HEK293 (cell line): ENCODE measurements around the gene CFAP45.

Experiments
- ELK4 ChIP-seq: IDR thresholded peaks from 2 replicates; pipeline ENCODE4 v1.6.1; 2011; ENCODE audit warnings: mild to moderate bottlenecking, low read depth, low read length, borderline replicate concordance
- GLI2 ChIP-seq: fragments of 450-650 bp; formaldehyde crosslinking; IDR thresholded peaks from 2 replicates; pipeline ENCODE4; 2017; ENCODE audit warnings: missing biosample characterization, missing genetic modification characterization, low read depth, borderline replicate concordance
- HOXD13 ChIP-seq: sonication (generic); formaldehyde crosslinking; IDR thresholded peaks from 2 replicates; pipeline ENCODE4 v1.8.0; 2022; ENCODE audit warnings: missing genetic modification reagents, borderline replicate concordance
- KLF16 ChIP-seq: fragments of 450-650 bp; formaldehyde crosslinking; IDR thresholded peaks from 2 replicates; pipeline ENCODE4 v1.5.1; 2017; ENCODE audit warnings: missing biosample characterization, missing genetic modification characterization
- MYNN ChIP-seq: fragments of 450-650 bp; formaldehyde crosslinking; IDR thresholded peaks from 2 replicates; pipeline ENCODE4 v1.5.1; 2016; ENCODE audit warnings: missing biosample characterization, missing genetic modification characterization, borderline replicate concordance
- REPIN1 ChIP-seq: fragments of 450-650 bp; formaldehyde crosslinking; IDR thresholded peaks from 2 replicates; pipeline ENCODE4 v1.5.1; 2017; ENCODE audit warnings: missing biosample characterization, missing genetic modification characterization, low read depth
- REST ChIP-seq: fragments of 450-650 bp; formaldehyde crosslinking; IDR thresholded peaks from 2 replicates; pipeline ENCODE4 v1.5.1; 2016; ENCODE audit warnings: missing biosample characterization, missing genetic modification characterization
- SP3 ChIP-seq: fragments of 450-650 bp; formaldehyde crosslinking; IDR thresholded peaks from 2 replicates; pipeline ENCODE4 v1.5.1; 2016; ENCODE audit warnings: missing biosample characterization, missing genetic modification characterization
- TCF7L2 ChIP-seq: IDR thresholded peaks from 2 replicates; pipeline ENCODE4 v1.6.1; 2011; ENCODE audit warnings: low read depth, mild to moderate bottlenecking, inconsistent platforms, low read length, moderate library complexity, borderline replicate concordance
- TRIM28 ChIP-seq: IDR thresholded peaks from 2 replicates; pipeline ENCODE4 v1.6.1; 2011; ENCODE audit warnings: low read length, control low read depth, borderline replicate concordance
- WT1 ChIP-seq: fragments of 450-650 bp; formaldehyde crosslinking; IDR thresholded peaks from 2 replicates; pipeline ENCODE4 v1.5.1; 2016; ENCODE audit warnings: missing biosample characterization, missing genetic modification characterization
- ZBTB44 ChIP-seq: fragments of 450-650 bp; IDR thresholded peaks from 2 replicates; pipeline ENCODE4 v1.5.1; 2018; ENCODE audit warnings: missing biosample characterization, mild to moderate bottlenecking, missing genetic modification characterization
- ZBTB48 ChIP-seq: fragments of 450-650 bp; formaldehyde crosslinking; IDR thresholded peaks from 2 replicates; pipeline ENCODE4 v1.5.1; 2016; ENCODE audit warnings: missing biosample characterization, missing genetic modification characterization
- ZEB2 ChIP-seq: fragments of 450-650 bp; formaldehyde crosslinking; IDR thresholded peaks from 2 replicates; pipeline ENCODE4 v1.5.1; 2016; ENCODE audit warnings: missing biosample characterization, missing genetic modification characterization
- ZNF157 ChIP-seq: fragments of 450-650 bp; formaldehyde crosslinking; IDR thresholded peaks from 2 replicates; pipeline ENCODE4 v1.5.1; 2016; ENCODE audit warnings: missing biosample characterization, missing genetic modification characterization
- ZNF23 ChIP-seq: fragments of 450-650 bp; formaldehyde crosslinking; IDR thresholded peaks from 2 replicates; pipeline ENCODE4 v1.5.1; 2016; ENCODE audit warnings: missing biosample characterization, missing genetic modification characterization, borderline replicate concordance
- ZNF324 ChIP-seq: fragments of 450-650 bp; formaldehyde crosslinking; IDR thresholded peaks from 2 replicates; pipeline ENCODE4 v1.5.1; 2016; ENCODE audit warnings: missing biosample characterization, missing genetic modification characterization
- ZNF362 ChIP-seq: fragments of 450-650 bp; formaldehyde crosslinking; IDR thresholded peaks from 2 replicates; pipeline ENCODE4 v1.5.1; 2016; ENCODE audit warnings: missing biosample characterization, missing genetic modification characterization
- ZNF394 ChIP-seq: fragments of 450-650 bp; formaldehyde crosslinking; IDR thresholded peaks from 2 replicates; pipeline ENCODE4 v1.5.1; 2016; ENCODE audit warnings: missing biosample characterization, missing genetic modification characterization, mild to moderate bottlenecking, moderate library complexity, borderline replicate concordance
- ZNF398 ChIP-seq: fragments of 450-650 bp; formaldehyde crosslinking; IDR thresholded peaks from 2 replicates; pipeline ENCODE4 v1.5.1; 2017; ENCODE audit warnings: missing biosample characterization, missing genetic modification characterization
- ZNF426 ChIP-seq: fragments of 450-650 bp; formaldehyde crosslinking; IDR thresholded peaks from 2 replicates; pipeline ENCODE4 v1.5.1; 2017; ENCODE audit warnings: missing biosample characterization, missing genetic modification characterization, mild to moderate bottlenecking, inconsistent platforms, moderate library complexity
- ZNF555 ChIP-seq: fragments of 450-650 bp; formaldehyde crosslinking; conservative IDR thresholded peaks from 2 replicates; pipeline ENCODE4 v1.5.1; 2017; ENCODE audit warnings: missing biosample characterization, mild to moderate bottlenecking, missing genetic modification characterization, inconsistent platforms
- ZNF654 ChIP-seq: fragments of 450-650 bp; formaldehyde crosslinking; IDR thresholded peaks from 2 replicates; pipeline ENCODE4 v1.5.1; 2016; ENCODE audit warnings: low read depth, missing biosample characterization, missing genetic modification characterization
- ZNF792 ChIP-seq: fragments of 450-650 bp; formaldehyde crosslinking; IDR thresholded peaks from 2 replicates; pipeline ENCODE4 v1.5.1; 2016; ENCODE audit warnings: missing biosample characterization, missing genetic modification characterization
- ZSCAN16 ChIP-seq: fragments of 450-650 bp; formaldehyde crosslinking; IDR thresholded peaks from 2 replicates; pipeline ENCODE4 v1.5.1; 2016; ENCODE audit warnings: missing biosample characterization, missing genetic modification characterization

The CFAP45 gene

GRCh38 chr1:159924791-159925718, 25.1 kb upstream of the CFAP45 start, which contains the start of gene TAGLN2 (continued):
- peak; percentile 54 for TF ChIP-seq ZBTB44 (tag by site-specific recombination)
- no peak for TF ChIP-seq ZNF157 (tag by site-specific recombination)
- TF ChIP-seq TCF7L2 = peak; percentile 89; the same call in 1 of the 2 replicates
- TF ChIP-seq ZNF555 = no peak
- no peak; the same call in 1 of the 2 replicates for TF ChIP-seq ZSCAN16 (tag by site-specific recombination)
- peak; percentile 51; the same call in 1 of the 2 replicates for TF ChIP-seq ZBTB48 (tag by site-specific recombination)
- peak; percentile 69 for TF ChIP-seq REST (tag by site-specific recombination)
- no peak for TF ChIP-seq ZNF426
- TF ChIP-seq ZNF362 = no peak
- TF ChIP-seq ZEB2 (tag by site-specific recombination) = peak; percentile 11; the same call in 1 of the 2 replicates
- no peak for TF ChIP-seq GLI2 (tag by site-specific recombination)
- no peak; the same call in 1 of the 2 replicates for TF ChIP-seq ZNF324 (tag by site-specific recombination)
- TF ChIP-seq ZNF394 = no peak; the same call in 1 of the 2 replicates
- no peak for TF ChIP-seq WT1 (tag by site-specific recombination)
- peak; percentile 98 for TF ChIP-seq SP3 (tag by site-specific recombination)
- no peak for TF ChIP-seq ELK4
- no peak for TF ChIP-seq ZNF23 (tag by site-specific recombination)
- TF ChIP-seq ZNF398 (tag by site-specific recombination) = no peak
- TF ChIP-seq REPIN1 (tag by site-specific recombination) = no peak; the same call in 1 of the 2 replicates
- TF ChIP-seq ZNF654 (tag by site-specific recombination) = no peak
- peak; percentile 88 for TF ChIP-seq TRIM28
- TF ChIP-seq ZNF792 = no peak
- TF ChIP-seq HOXD13 (CRISPR knock-in tag) = no peak
- TF ChIP-seq MYNN (tag by site-specific recombination) = no peak
- peak; percentile 75 for TF ChIP-seq KLF16 (tag by site-specific recombination)
